ENCODE results near the gene XYLT1.
"Not testable (repeated sequence)": the region's sequence is repeated elsewhere in the genome, so short reads cannot be mapped to it uniquely, and the experiment has no call there.

XYLT1 gene

GRCh38 chr16:17336530-17336900, 134.2 kb downstream of the XYLT1 start:
- Histone ChIP-seq H3K18ac (ENCODE audit: low read depth in 1 of 2, low read length in 2 of 2) (no peak overlapping the region), H3K9me3 (ENCODE audit: control insufficient read depth, low read length) (no peaks in the 10 kb centered on the region), H3K14ac (ENCODE audit: low read length in 2 of 2) (no peak overlapping the region), H3K36me3 (ENCODE audit: control insufficient read depth in 1 of 2, insufficient read depth in 2 of 2, low read depth in 1 of 2, low read length in 2 of 2) (no peaks in the 10 kb centered on the region), H3K4me3 (ENCODE audit: insufficient read depth in 1 of 2, low read depth in 1 of 2, low read length in 2 of 2) (peak overlapping the region in 1 of 2 experiments; percentile 14), H3K79me1 (replicated peaks; ENCODE audit: low read length, poor library complexity, severe bottlenecking) (no peaks in the 10 kb centered on the region), H2AK5ac (ENCODE audit: low read length, severe bottlenecking) (no peak overlapping the region), H2BK5ac (ENCODE audit: low read depth, low read length, poor library complexity, severe bottlenecking) (no peak overlapping the region), H2BK120ac (ENCODE audit: low read depth, low read length) (no peak overlapping the region), H3K9ac (ENCODE audit: low read length) (peak overlapping the region; percentile 69), H4K91ac (ENCODE audit: low read length) (no peak overlapping the region), H2BK15ac (ENCODE audit: low read depth, poor library complexity, severe bottlenecking) (no peak overlapping the region), H3K23ac (ENCODE audit: low read length in 2 of 2) (no peak overlapping the region), H3K27me3 (ENCODE audit: control insufficient read depth in 1 of 2, insufficient read depth in 1 of 2, low read length in 2 of 2) (no peaks in the 10 kb centered on the region), H2BK12ac (ENCODE audit: low read length in 2 of 2) (no peak overlapping the region), H2AFZ (ENCODE audit: low read depth, low read length) (no peak overlapping the region), H3K27ac (ENCODE audit: low read length, poor library complexity, severe bottlenecking) (no peak overlapping the region), H3K4ac (ENCODE audit: low read depth in 1 of 2, low read length in 2 of 2) (no peak overlapping the region), H4K8ac (ENCODE audit: low read length) (no peak overlapping the region), H3K4me1 (ENCODE audit: control insufficient read depth, insufficient read depth, low read depth, low read length) (no peaks in the 10 kb centered on the region), H3K4me2 (ENCODE audit: low read length, poor library complexity, severe bottlenecking) (no peak overlapping the region)
- no peak for DNase-seq
- WGBS = 88% methylated on average over 7 of the region's 8 CpGs

GRCh38 chr16:17335826-17336529, 134.8 kb downstream of the XYLT1 start:
- Histone ChIP-seq H3K4me3 (ENCODE audit: insufficient read depth in 1 of 2, low read depth in 1 of 2, low read length in 2 of 2) (peak overlapping the region in 1 of 2 experiments; percentile 14), H4K8ac (ENCODE audit: low read length) (no peak overlapping the region), H3K14ac (ENCODE audit: low read length in 2 of 2) (no peak overlapping the region), H3K4ac (ENCODE audit: low read depth in 1 of 2, low read length in 2 of 2) (no peak overlapping the region), H2BK120ac (ENCODE audit: low read depth, low read length) (no peak overlapping the region), H3K4me1 (ENCODE audit: control insufficient read depth, insufficient read depth, low read depth, low read length) (no peaks in the 10 kb centered on the region), H3K23ac (ENCODE audit: low read length in 2 of 2) (no peak overlapping the region), H4K91ac (ENCODE audit: low read length) (no peak overlapping the region), H2BK15ac (ENCODE audit: low read depth, poor library complexity, severe bottlenecking) (no peak overlapping the region), H2AFZ (ENCODE audit: low read depth, low read length) (no peak overlapping the region), H3K27me3 (ENCODE audit: control insufficient read depth in 1 of 2, insufficient read depth in 1 of 2, low read length in 2 of 2) (no peaks in the 10 kb centered on the region), H2BK5ac (ENCODE audit: low read depth, low read length, poor library complexity, severe bottlenecking) (no peak overlapping the region), H3K9ac (ENCODE audit: low read length) (peak overlapping the region; percentile 69), H3K18ac (ENCODE audit: low read depth in 1 of 2, low read length in 2 of 2) (no peak overlapping the region), H3K79me1 (replicated peaks; ENCODE audit: low read length, poor library complexity, severe bottlenecking) (no peaks in the 10 kb centered on the region), H2AK5ac (ENCODE audit: low read length, severe bottlenecking) (no peak overlapping the region), H3K27ac (ENCODE audit: low read length, poor library complexity, severe bottlenecking) (no peak overlapping the region), H2BK12ac (ENCODE audit: low read length in 2 of 2) (no peak overlapping the region), H3K4me2 (ENCODE audit: low read length, poor library complexity, severe bottlenecking) (no peak overlapping the region), H3K9me3 (ENCODE audit: control insufficient read depth, low read length) (no peaks in the 10 kb centered on the region), H3K36me3 (ENCODE audit: control insufficient read depth in 1 of 2, insufficient read depth in 2 of 2, low read depth in 1 of 2, low read length in 2 of 2) (no peaks in the 10 kb centered on the region)
- no peak for DNase-seq
- 75% methylated on average over 10 of the region's 11 CpGs for WGBS

DNA sequence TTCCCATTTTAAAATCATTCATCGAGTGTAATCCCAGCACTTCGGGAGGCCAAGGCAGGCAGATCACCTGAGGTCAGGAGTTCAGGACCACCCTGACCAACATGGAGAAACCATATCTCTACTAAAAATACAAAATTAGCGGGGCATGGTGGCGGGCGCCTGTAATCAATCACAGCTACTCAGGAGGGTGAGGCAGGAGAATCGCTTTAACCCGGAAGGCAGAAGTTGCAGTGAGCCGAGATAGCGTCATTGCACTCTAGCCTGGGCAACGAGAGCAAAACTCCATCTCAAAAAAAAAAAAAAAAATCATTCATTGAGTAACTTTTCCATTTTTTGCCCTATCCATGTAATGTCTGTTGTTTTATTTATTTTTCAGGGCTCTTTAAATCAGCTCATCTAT, 135.4 kb downstream of the XYLT1 start:
- not testable (repeated sequence) for H4K91ac ChIP-seq (ENCODE audit: low read length); H3K4ac ChIP-seq (ENCODE audit: low read depth in 1 of 2, low read length in 2 of 2); H3K9me3 ChIP-seq (ENCODE audit: control insufficient read depth, low read length); H3K27ac ChIP-seq (ENCODE audit: low read length, poor library complexity, severe bottlenecking); H3K27me3 ChIP-seq (ENCODE audit: control insufficient read depth in 1 of 2, insufficient read depth in 1 of 2, low read length in 2 of 2); H2AFZ ChIP-seq (ENCODE audit: low read depth, low read length); DNase-seq; H3K4me1 ChIP-seq (ENCODE audit: control insufficient read depth, insufficient read depth, low read depth, low read length); H3K23ac ChIP-seq (ENCODE audit: low read length in 2 of 2); H2BK15ac ChIP-seq (ENCODE audit: low read depth, poor library complexity, severe bottlenecking); H2BK5ac ChIP-seq (ENCODE audit: low read depth, low read length, poor library complexity, severe bottlenecking); H3K14ac ChIP-seq (ENCODE audit: low read length in 2 of 2); H2BK12ac ChIP-seq (ENCODE audit: low read length in 2 of 2); H3K4me2 ChIP-seq (ENCODE audit: low read length, poor library complexity, severe bottlenecking); H2AK5ac ChIP-seq (ENCODE audit: low read length, severe bottlenecking); H3K18ac ChIP-seq (ENCODE audit: low read depth in 1 of 2, low read length in 2 of 2); H3K79me1 ChIP-seq (replicated peaks; ENCODE audit: low read length, poor library complexity, severe bottlenecking); H3K36me3 ChIP-seq (ENCODE audit: control insufficient read depth in 1 of 2, insufficient read depth in 2 of 2, low read depth in 1 of 2, low read length in 2 of 2); H2BK120ac ChIP-seq (ENCODE audit: low read depth, low read length); H4K8ac ChIP-seq (ENCODE audit: low read length)
- 89% methylated on average over 7 of the region's 10 CpGs for WGBS
- H3K4me3 ChIP-seq (ENCODE audit: insufficient read depth in 1 of 2, low read depth in 1 of 2, low read length in 2 of 2) = peak overlapping the region in 1 of 2 experiments; percentile 21
- peak overlapping the region; percentile 69 for H3K9ac ChIP-seq (ENCODE audit: low read length)

GRCh38 chr16:17334096-17334495, 136.7 kb downstream of the XYLT1 start:
- H2BK15ac ChIP-seq (ENCODE audit: low read depth, poor library complexity, severe bottlenecking) = no peak overlapping the region
- H3K23ac ChIP-seq (ENCODE audit: low read length in 2 of 2) = no peak overlapping the region
- no peak overlapping the region for H3K18ac ChIP-seq (ENCODE audit: low read depth in 1 of 2, low read length in 2 of 2)
- no peak overlapping the region for H2BK120ac ChIP-seq (ENCODE audit: low read depth, low read length)
- H4K91ac ChIP-seq (ENCODE audit: low read length) = no peak overlapping the region
- no peaks in the 10 kb centered on the region for H3K79me1 ChIP-seq (replicated peaks; ENCODE audit: low read length, poor library complexity, severe bottlenecking)
- no peaks in the 10 kb centered on the region for H3K4me1 ChIP-seq (ENCODE audit: control insufficient read depth, insufficient read depth, low read depth, low read length)
- H3K4me2 ChIP-seq (ENCODE audit: low read length, poor library complexity, severe bottlenecking) = no peak overlapping the region
- no peaks in the 10 kb centered on the region for H3K27me3 ChIP-seq (ENCODE audit: control insufficient read depth in 1 of 2, insufficient read depth in 1 of 2, low read length in 2 of 2)
- no peak overlapping the region for H3K4me3 ChIP-seq (ENCODE audit: insufficient read depth in 1 of 2, low read depth in 1 of 2, low read length in 2 of 2)
- no peaks in the 10 kb centered on the region for H3K36me3 ChIP-seq (ENCODE audit: control insufficient read depth in 1 of 2, insufficient read depth in 2 of 2, low read depth in 1 of 2, low read length in 2 of 2)
- 67% methylated on average over 5 of the region's 5 CpGs for WGBS
- no peak overlapping the region for H4K8ac ChIP-seq (ENCODE audit: low read length)
- no peak overlapping the region for H2BK12ac ChIP-seq (ENCODE audit: low read length in 2 of 2)
- H2AK5ac ChIP-seq (ENCODE audit: low read length, severe bottlenecking) = no peak overlapping the region
- H3K14ac ChIP-seq (ENCODE audit: low read length in 2 of 2) = no peak overlapping the region
- H3K4ac ChIP-seq (ENCODE audit: low read depth in 1 of 2, low read length in 2 of 2) = no peak overlapping the region
- DNase-seq = no peak
- peak overlapping the region; percentile 58 for H3K9ac ChIP-seq (ENCODE audit: low read length)
- no peak overlapping the region for H2AFZ ChIP-seq (ENCODE audit: low read depth, low read length)
- no peak overlapping the region for H2BK5ac ChIP-seq (ENCODE audit: low read depth, low read length, poor library complexity, severe bottlenecking)
- H3K27ac ChIP-seq (ENCODE audit: low read length, poor library complexity, severe bottlenecking) = no peak overlapping the region
- no peaks in the 10 kb centered on the region for H3K9me3 ChIP-seq (ENCODE audit: control insufficient read depth, low read length)

Measured in mesenchymal stem cell (in vitro differentiated cells and primary cell).